ENCODE data around the gene OXGR1.

OXGR1 gene

GRCh38 chr13:97004096-97004876 is 10.0 kb upstream of the OXGR1 start:
- TF ChIP-seq, protein P1, sequence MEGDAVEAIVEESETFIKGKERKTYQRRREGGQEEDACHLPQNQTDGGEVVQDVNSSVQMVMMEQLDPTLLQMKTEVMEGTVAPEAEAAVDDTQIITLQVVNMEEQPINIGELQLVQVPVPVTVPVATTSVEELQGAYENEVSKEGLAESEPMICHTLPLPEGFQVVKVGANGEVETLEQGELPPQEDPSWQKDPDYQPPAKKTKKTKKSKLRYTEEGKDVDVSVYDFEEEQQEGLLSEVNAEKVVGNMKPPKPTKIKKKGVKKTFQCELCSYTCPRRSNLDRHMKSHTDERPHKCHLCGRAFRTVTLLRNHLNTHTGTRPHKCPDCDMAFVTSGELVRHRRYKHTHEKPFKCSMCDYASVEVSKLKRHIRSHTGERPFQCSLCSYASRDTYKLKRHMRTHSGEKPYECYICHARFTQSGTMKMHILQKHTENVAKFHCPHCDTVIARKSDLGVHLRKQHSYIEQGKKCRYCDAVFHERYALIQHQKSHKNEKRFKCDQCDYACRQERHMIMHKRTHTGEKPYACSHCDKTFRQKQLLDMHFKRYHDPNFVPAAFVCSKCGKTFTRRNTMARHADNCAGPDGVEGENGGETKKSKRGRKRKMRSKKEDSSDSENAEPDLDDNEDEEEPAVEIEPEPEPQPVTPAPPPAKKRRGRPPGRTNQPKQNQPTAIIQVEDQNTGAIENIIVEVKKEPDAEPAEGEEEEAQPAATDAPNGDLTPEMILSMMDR (conservative IDR thresholded peaks at IDR 0.05; ENCODE audit: low read depth, low read length): no peak
- H3K4me3 ChIP-seq (ENCODE audit: low read depth, low read length): no peak overlapping the region
- DNase-seq (ENCODE audit: low read depth): peak; percentile 81

DNA sequence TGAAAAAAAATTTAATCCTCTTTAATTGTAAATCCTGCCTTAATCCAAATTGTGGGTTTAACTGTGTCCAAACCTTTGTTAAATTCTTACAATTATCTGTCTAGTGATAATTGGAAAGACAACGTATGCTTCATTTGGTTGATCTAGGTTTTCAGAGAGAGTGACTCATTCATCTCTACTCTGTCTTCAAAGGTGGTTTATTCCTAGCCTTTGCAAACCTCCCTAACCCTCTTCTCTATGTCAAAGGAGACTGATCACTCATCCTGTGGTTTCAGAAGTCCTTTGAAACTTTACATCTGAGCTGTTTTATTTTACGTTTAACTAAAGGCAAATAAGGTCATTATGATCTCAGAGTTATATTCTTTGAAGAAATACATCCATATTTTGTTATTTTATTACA is 8.8 kb upstream of the OXGR1 start:
- TF ChIP-seq, protein P1 (conservative IDR thresholded peaks at IDR 0.05; ENCODE audit: low read depth, low read length): no peak
- no peak overlapping the region for H3K4me3 ChIP-seq (ENCODE audit: low read depth, low read length)
- DNase-seq (ENCODE audit: low read depth): peak; percentile 31

- no peak for DNase-seq (ENCODE audit: low read depth)
- no peak overlapping the region for H3K4me3 ChIP-seq (ENCODE audit: low read depth, low read length)
- TF ChIP-seq, protein P1 (conservative IDR thresholded peaks at IDR 0.05; ENCODE audit: low read depth, low read length): no peak
Observed at GRCh38 chr13:97002581-97002980, 8.3 kb upstream of the OXGR1 start.

DNA sequence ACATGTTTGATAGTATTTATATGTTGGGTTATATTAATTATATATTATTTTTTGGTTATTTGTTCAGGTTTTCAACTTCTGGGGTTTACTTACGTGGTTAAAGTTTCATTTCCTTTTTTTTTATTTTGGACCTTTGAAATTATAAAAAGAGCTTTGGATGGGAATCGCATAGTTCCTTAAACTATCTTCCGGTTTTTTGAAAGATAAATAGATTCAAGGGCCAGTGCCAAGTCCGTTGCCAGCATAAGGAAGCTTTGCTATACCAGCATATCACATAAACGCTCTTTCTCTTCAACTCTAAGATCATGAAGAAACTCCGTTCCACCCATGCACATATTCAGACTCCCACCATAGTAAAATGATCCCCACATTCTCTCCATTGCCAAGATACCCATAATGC is 7.4 kb upstream of the OXGR1 start:
- TF ChIP-seq, protein P1 (conservative IDR thresholded peaks at IDR 0.05; ENCODE audit: low read depth, low read length): no peak
- H3K4me3 ChIP-seq (ENCODE audit: low read depth, low read length): no peak overlapping the region
- DNase-seq (ENCODE audit: low read depth): no peak

DNA sequence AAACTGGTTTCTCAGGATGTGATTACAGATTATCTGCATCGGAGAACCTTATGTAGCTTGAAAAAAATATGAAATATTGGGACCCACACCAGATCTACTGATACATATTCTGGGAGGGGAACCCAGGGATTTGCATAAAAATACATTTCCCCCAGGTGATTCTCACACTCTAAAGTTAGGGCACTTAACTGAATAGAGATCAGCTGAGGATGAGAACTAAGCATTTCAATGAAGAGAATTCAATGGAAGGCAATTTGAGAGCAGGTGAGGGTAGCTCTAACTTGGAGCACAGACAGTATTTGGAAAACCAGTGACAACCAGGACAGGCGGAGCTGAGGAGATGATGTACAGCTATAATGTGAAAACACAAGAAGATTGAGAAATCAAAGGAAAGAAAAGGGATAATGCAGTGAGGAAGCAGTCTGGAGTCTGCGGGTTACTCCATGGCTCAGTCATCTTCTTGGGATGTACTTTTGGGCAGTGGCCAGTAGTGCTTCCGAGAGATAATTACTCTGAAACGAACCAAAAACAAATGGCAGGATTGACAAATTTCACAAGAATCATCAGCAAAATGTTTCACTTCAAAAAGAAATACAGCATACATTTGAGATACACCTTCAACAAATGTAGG is 6.1 kb upstream of the OXGR1 start:
- H3K4me3 ChIP-seq (ENCODE audit: low read depth, low read length): no peak overlapping the region
- TF ChIP-seq, protein P1 (conservative IDR thresholded peaks at IDR 0.05; ENCODE audit: low read depth, low read length): no peak
- DNase-seq (ENCODE audit: low read depth): no peak

DNA sequence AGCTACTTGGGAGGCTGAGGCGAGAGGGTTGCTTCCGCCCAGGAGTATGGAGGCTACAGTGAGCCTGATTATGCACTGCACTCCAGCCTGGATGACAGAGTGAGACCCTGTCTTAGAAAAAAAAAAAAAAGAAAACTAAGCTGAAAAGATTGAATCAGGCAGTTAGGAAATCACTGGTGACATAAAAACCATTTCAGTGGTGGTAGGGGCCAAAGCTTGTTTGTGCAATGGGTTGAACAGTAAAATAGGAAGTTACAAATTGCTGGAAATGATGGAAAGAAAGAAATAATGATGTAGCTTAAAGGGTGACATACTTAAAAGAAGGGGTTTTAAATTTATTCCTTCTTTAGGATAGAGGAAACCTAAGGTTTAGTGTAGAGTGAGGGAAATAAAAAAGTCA is 4.8 kb upstream of the OXGR1 start:
- no peak for DNase-seq (ENCODE audit: low read depth)
- TF ChIP-seq, protein P1 (conservative IDR thresholded peaks at IDR 0.05; ENCODE audit: low read depth, low read length): no peak
- no peak overlapping the region for H3K4me3 ChIP-seq (ENCODE audit: low read depth, low read length)

DNA sequence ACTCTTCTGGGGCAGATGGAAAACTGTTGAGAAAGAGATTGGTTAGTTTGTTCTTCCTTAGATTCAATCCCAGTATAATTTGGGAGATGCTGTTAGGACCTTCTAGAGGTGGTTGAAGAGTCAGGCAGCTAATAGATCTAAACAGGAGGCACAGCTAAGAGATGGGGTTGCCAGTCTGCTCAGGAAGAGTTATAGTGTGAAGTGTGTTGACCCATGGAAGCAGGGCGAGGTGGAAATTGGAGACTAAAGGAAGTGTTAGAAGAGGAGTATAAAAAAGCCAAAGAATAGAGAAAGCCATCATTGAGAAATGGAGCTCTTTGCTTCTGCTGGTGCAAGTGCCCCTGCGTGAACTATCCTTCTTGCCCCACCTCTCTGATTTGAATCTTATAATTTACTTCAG is 3.8 kb upstream of the OXGR1 start:
- TF ChIP-seq, protein P1 (conservative IDR thresholded peaks at IDR 0.05; ENCODE audit: low read depth, low read length): no peak
- no peak overlapping the region for H3K4me3 ChIP-seq (ENCODE audit: low read depth, low read length)
- DNase-seq (ENCODE audit: low read depth): no peak
